PC-9 (cell line): ENCODE data around the gene TTLL13.

Experiments
- CTCF ChIP-seq: fragments of 200-600 bp; sonication (generic); conservative IDR thresholded peaks from 2 replicates; pipeline ENCODE4 v1.6.1; 2017; ENCODE audit warnings: mixed run types, antibody characterized with exemption, mild to moderate bottlenecking, moderate library complexity
- EZH2 ChIP-seq: fragments of 200-600 bp; sonication (generic); IDR thresholded peaks from 2 replicates; pipeline ENCODE4 v1.8.0; 2017; ENCODE audit warnings: antibody characterized with exemption, low read depth

DNA sequence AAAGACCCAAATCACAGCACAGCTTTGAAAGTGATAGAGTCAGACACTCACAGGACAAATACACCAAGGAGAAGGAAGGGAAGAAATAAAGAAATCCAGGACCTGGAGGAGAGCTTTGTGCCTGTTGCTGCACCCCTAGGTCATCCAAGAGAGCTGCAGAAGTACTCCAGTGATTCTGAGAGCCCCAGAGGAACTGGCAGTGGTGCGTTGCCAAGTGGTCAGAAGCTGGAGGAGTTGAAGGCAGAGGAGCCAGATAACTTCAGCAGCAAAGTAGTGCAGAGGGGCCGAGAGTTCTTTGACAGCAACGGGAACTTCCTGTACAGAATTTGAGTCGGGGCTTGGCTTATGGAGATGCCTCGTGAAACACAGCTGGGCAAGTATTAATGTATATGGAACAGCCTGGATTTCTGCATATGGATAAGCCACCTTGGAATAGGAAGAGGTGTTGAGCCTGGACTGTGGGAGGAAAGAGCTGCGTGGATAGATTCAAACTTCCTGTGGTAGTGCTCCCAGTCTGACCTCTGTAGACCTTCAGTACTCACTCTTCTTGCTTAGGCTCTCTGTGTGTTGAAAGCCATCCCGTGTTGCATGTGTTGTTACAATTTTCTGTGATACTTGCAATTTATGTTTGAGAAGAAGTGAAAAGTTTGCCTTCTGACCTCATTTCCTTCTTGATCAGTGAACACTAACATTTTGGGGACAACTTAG lies 22.3 kb downstream of the TTLL13 start:
- TF ChIP-seq CTCF (no peak), EZH2 (no peak)
